DOHH2 (cell line): ENCODE measurements around the gene C22orf23.

Experiments
- CTCF ChIP-seq: fragments of 200-600 bp; sonication (generic); IDR thresholded peaks from one replicate; pipeline ENCODE4 v1.5.1; 2014; ENCODE audit warnings: antibody characterized with exemption, mild to moderate bottlenecking, low read depth, low read length; ENCODE audit not compliant: poor library complexity, severe bottlenecking
- EZH2phosphoT487 ChIP-seq: fragments of 200-600 bp; sonication (generic); IDR thresholded peaks from 2 replicates; pipeline ENCODE4 v1.6.1; 2017; ENCODE audit warnings: borderline replicate concordance, mild to moderate bottlenecking, antibody characterized with exemption, low read length, moderate library complexity, mixed read lengths

GRCh38 chr22:37943136-37943824 is 10.1 kb downstream of the C22orf23 start:
- no peak for TF ChIP-seq CTCF
- TF ChIP-seq EZH2phosphoT487, result no peak
